ENCODE results near the gene TNNT1. TPM values are rescaled to one million over a fixed set of nuclear protein-coding genes. Genes with fewer than 3 reads are reported as not detected.

The TNNT1 gene
- total RNA-seq, 4 donors from 2014 or later: 13.6 to 46.7 (median 19.6) TPM

- no peaks in the 10 kb centered on the region for H3K9me3 ChIP-seq
- no peak for TF ChIP-seq POLR2AphosphoS5 (IDR thresholded peaks at IDR 0.05)
- no peak for TF ChIP-seq CTCF (IDR thresholded peaks at IDR 0.05)
- TF ChIP-seq POLR2A (IDR thresholded peaks at IDR 0.05): no peak
- no peaks in the 10 kb centered on the region for H3K36me3 ChIP-seq
- no peak for DNase-seq (ENCODE audit: low spot score in 2 of 2)
- H3K27ac ChIP-seq: no peak overlapping the region
- H3K4me1 ChIP-seq: no peaks in the 10 kb centered on the region
- H3K4me3 ChIP-seq: no peak overlapping the region
- H3K27me3 ChIP-seq: peaks cover 49% of the 10 kb centered on the region
- WGBS: 23% methylated on average over 3 of the region's 3 CpGs
Measured at GRCh38 chr19:55134736-55135135, 14.3 kb downstream of the TNNT1 start.

- Histone ChIP-seq H3K9me3 (no peaks in the 10 kb centered on the region), H3K4me3 (no peak overlapping the region), H3K36me3 (no peaks in the 10 kb centered on the region), H3K27me3 (peaks cover 51% of the 10 kb centered on the region), H3K4me1 (no peaks in the 10 kb centered on the region), H3K27ac (no peak overlapping the region)
- TF ChIP-seq POLR2AphosphoS5 (IDR thresholded peaks at IDR 0.05) (no peak), CTCF (IDR thresholded peaks at IDR 0.05) (no peak), EP300 (IDR thresholded peaks at IDR 0.05) (no peak), POLR2A (IDR thresholded peaks at IDR 0.05) (no peak)
- 61% methylated on average over 24 of the region's 25 CpGs for WGBS
- no peak for DNase-seq (ENCODE audit: low spot score in 2 of 2)
Measured at GRCh38 chr19:55133639-55134444, 15.2 kb downstream of the TNNT1 start.

- no peak for DNase-seq (ENCODE audit: low spot score in 2 of 2)
- H3K4me1 ChIP-seq: no peaks in the 10 kb centered on the region
- H3K36me3 ChIP-seq: no peaks in the 10 kb centered on the region
- no peak overlapping the region for H3K4me3 ChIP-seq
- TF ChIP-seq POLR2A (IDR thresholded peaks at IDR 0.05) (no peak), EP300 (IDR thresholded peaks at IDR 0.05) (no peak), CTCF (IDR thresholded peaks at IDR 0.05) (no peak), POLR2AphosphoS5 (IDR thresholded peaks at IDR 0.05) (no peak)
- WGBS: 48% methylated on average over 14 of the region's 14 CpGs
- H3K9me3 ChIP-seq: no peaks in the 10 kb centered on the region
- H3K27me3 ChIP-seq: peaks cover 42% of the 10 kb centered on the region
- no peak overlapping the region for H3K27ac ChIP-seq
Measured at GRCh38 chr19:55132453-55133129, 16.4 kb downstream of the TNNT1 start.

GRCh38 chr19:55131421-55131820 is 17.6 kb downstream of the TNNT1 start:
- TF ChIP-seq POLR2A (IDR thresholded peaks at IDR 0.05) (no peak), EP300 (IDR thresholded peaks at IDR 0.05) (no peak), POLR2AphosphoS5 (IDR thresholded peaks at IDR 0.05) (no peak), CTCF (IDR thresholded peaks at IDR 0.05) (no peak)
- 68% methylated on average over 16 of the region's 16 CpGs for WGBS
- Histone ChIP-seq H3K4me3 (no peak overlapping the region), H3K9me3 (no peaks in the 10 kb centered on the region), H3K27ac (no peak overlapping the region), H3K27me3 (peaks cover 30% of the 10 kb centered on the region), H3K4me1 (no peaks in the 10 kb centered on the region), H3K36me3 (no peaks in the 10 kb centered on the region)
- DNase-seq (ENCODE audit: low spot score in 2 of 2): no peak

GRCh38 chr19:55119053-55119452 is 30.0 kb downstream of the TNNT1 start:
- Histone ChIP-seq H3K9me3 (no peaks in the 10 kb centered on the region), H3K4me1 (peaks cover 36% of the 10 kb centered on the region), H3K36me3 (no peaks in the 10 kb centered on the region), H3K27ac (no peak overlapping the region), H3K27me3 (peaks cover 5% of the 10 kb centered on the region), H3K4me3 (no peak overlapping the region)
- WGBS: 82% methylated on average over 14 of the region's 14 CpGs
- DNase-seq (ENCODE audit: low spot score in 2 of 2): no peak
- TF ChIP-seq EP300 (IDR thresholded peaks at IDR 0.05): no peak

All from suprapubic skin (tissue), 4 donors.